ENCODE measurements around the gene NRBP1.

The NRBP1 gene

DNA sequence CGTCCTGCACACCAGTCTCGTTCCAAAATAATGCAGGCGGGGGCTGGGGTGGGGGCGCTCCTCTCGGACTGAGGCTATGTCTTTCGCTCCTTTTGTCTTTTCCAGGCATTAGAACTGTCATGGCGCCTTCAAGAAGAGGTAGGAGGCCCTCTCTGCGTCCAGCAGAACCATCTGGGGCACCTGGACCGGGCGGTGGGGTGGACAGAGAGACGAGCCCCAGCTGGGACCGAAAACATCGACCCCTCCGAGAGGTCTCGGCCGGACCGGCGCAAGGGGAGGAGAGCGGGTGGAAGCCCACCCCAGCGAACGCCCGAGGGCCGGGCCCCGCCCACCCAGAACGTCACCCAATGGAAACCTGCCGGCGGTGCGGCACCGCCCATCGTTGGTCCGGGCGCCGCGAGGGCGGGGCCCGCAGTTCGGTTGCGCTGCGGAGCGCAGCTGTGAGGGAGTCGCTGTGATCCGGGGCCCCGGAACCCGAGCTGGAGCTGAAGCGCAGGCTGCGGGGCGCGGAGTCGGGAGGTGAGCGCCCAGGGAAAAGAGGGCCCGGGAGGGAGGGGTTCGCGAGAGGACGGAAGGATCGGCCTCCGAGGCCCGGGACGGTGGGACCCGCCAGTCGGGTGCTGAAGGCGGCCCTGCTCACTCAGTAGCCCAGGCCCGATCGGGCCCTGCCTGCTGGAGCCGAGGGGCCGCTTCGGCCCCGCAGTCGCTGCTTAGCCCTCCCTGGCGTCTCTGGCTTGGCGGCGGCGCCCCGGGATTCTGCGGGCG is at the start of gene NRBP1:
TSS of gene NRBP1 (plus strand) at position 419 of the 765 bp plus-strand sequence. CDS start 4,643 bp downstream, outside the sequence.
- H3K27me3 ChIP-seq (ENCODE audit: control insufficient read depth, insufficient read depth, low read length): no peaks in the 10 kb centered on the region
- H3K4me1 ChIP-seq (ENCODE audit: control insufficient read depth, insufficient read depth, low read length): peaks cover 15% of the 10 kb centered on the region
- no peaks in the 10 kb centered on the region for H3K36me3 ChIP-seq (ENCODE audit: control insufficient read depth, insufficient read depth, low read length)
- H3K9ac ChIP-seq (ENCODE audit: low read length): peak within 1 kb of the TSS; percentile 90
- no peaks in the 10 kb centered on the region for H3K9me3 ChIP-seq (ENCODE audit: control insufficient read depth, low read length)
- H3K4me3 ChIP-seq (ENCODE audit: low read length): peak within 1 kb of the TSS; percentile 89

DNA sequence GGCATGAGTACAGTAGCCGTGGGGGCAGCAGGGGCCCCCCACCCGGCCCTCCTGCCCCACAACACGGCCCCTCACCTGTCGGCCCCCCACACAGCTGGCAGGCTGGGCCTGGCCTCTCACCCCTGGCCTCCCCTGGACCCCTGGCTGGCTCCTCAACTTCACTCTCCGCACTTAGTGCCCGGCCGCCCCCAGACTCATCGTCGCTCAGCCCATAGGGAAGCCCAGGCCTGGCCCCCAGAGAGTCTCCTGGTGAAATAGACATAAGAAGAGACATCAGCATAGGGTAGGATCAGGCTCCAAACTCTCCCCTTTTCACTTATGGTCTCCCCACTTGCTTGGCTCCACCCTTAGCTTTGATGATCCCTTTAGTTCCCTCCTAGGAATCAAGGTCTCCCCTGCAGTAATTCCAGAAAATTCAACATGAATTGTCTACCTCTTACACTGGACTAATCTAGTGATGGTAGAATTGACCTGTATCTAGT is 49.6 kb upstream of the NRBP1 start:
- Histone ChIP-seq H3K4me1 (ENCODE audit: control insufficient read depth, insufficient read depth, low read length) (peaks cover 28% of the 10 kb centered on the region), H3K9ac (ENCODE audit: low read length) (no peak overlapping the region), H3K4me3 (ENCODE audit: low read length) (no peak overlapping the region), H3K27me3 (ENCODE audit: control insufficient read depth, insufficient read depth, low read length) (no peaks in the 10 kb centered on the region), H3K9me3 (ENCODE audit: control insufficient read depth, low read length) (no peaks in the 10 kb centered on the region), H3K36me3 (ENCODE audit: control insufficient read depth, insufficient read depth, low read length) (peaks cover 30% of the 10 kb centered on the region)

DNA sequence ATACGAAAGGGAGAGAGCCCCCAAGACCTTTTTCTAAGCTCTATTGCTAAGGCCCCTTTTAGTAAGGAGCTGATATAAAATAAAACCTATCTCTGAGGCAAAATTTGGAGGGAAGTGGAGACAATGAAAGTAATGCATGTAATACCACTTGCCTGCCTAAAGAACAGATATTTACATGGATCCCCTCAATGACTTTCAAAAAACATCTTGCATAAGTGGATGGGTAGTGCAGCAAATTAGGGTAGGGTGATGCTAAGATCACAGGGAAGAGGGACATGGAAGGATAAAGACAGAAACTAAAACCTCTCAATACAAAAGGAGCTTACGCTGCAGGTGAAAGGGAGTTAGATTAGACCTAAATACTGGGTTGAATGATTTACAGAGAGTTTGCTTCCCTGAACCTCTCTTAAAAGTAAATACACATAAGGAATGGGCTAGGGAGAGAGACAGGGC is 49.0 kb upstream of the NRBP1 start:
- Histone ChIP-seq H3K9me3 (ENCODE audit: control insufficient read depth, low read length) (no peaks in the 10 kb centered on the region), H3K4me3 (ENCODE audit: low read length) (peak overlapping the region; percentile 95), H3K4me1 (ENCODE audit: control insufficient read depth, insufficient read depth, low read length) (peaks cover 28% of the 10 kb centered on the region), H3K27me3 (ENCODE audit: control insufficient read depth, insufficient read depth, low read length) (no peaks in the 10 kb centered on the region), H3K9ac (ENCODE audit: low read length) (peak overlapping the region; percentile 99), H3K36me3 (ENCODE audit: control insufficient read depth, insufficient read depth, low read length) (peaks cover 25% of the 10 kb centered on the region)

DNA sequence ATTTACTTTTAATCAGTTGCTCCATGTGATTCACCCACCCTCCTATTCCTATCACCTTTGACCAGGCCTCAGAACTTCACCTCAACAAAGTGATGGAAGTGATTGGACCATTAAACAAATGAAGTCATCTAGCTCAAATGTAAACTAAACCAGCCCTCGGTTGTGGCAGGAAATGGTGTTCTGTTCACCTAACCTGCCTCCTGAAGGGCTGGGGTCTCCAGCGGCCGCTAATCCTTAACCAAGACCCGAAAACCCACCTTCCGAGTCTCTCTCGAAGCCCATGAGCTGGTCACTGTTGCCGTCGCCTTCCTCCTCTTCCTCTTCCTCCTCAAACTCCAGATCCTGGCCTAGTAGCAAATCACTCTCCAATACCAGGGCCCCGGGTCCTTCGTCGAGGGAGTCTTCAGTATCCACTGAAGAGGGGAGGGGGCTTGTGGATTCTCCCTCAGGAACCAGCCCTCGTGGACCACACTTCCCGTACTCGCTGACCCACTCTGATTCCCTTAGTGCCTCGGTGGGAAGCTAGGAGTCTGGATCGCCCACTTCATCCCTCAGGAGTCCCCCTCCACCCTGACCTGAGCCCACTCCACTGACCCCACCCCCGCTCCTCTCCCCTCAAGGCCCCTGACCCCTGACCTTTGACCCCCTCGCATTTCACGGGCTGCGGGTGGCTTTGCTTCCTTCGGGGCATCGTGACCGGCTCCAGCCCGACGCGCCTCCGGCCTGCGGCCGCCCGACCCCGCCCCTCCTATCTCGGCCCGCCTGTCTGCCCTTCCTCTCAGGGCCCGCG is 48.4 kb upstream of the NRBP1 start:
- peak overlapping the region; percentile 95 for H3K4me3 ChIP-seq (ENCODE audit: low read length)
- H3K9ac ChIP-seq (ENCODE audit: low read length): peak overlapping the region; percentile 99
- peaks cover 20% of the 10 kb centered on the region for H3K36me3 ChIP-seq (ENCODE audit: control insufficient read depth, insufficient read depth, low read length)
- H3K9me3 ChIP-seq (ENCODE audit: control insufficient read depth, low read length): no peaks in the 10 kb centered on the region
- H3K27me3 ChIP-seq (ENCODE audit: control insufficient read depth, insufficient read depth, low read length): no peaks in the 10 kb centered on the region
- peaks cover 28% of the 10 kb centered on the region for H3K4me1 ChIP-seq (ENCODE audit: control insufficient read depth, insufficient read depth, low read length)

DNA sequence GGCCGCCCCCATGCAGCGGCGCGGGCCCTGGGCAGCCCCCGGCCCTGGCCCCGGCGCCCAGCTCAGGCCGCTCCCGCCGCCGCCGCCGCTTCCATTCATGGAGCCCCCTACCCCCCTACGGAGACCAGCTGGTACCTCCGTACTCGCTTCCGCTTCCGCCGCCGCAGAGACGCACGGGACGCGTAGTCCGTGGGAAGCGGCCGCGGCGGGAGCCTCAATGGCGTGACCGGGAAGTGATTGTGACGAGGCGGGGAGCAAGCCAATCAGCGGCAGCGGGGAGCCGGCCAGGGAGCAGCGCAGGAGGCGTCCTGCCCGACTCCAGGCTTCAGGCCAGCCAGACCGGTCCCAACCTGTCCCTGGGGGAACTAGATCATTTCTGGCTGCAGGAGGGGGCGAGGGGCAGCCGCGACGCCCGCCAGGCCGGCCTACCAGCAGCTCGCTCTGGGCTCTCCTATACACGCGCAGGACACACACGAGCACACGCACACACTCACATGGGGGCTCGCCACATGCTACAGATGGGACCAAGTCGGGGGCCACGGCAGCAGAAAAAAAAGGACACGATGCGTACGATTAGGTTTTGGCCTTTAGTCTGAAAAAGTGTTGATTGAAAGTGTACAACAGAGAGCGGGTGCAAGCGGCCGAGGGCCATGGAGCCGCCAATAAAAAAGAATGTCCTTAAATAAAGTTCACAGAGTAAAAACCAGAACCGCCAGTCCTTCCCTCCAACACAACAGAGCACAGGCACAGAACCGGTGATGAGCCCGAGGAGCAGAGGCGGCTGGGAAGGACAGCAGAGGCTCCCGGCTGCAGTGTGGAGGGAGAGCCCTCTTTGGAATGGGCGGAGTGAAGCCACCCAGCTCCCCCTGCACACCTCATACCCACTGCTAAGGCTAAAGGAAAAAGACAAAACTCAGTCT is 47.5 kb upstream of the NRBP1 start, which contains the start of gene ZNF513:
TSS of gene ZNF513 (minus strand) at position 109 of the 920 bp plus-strand sequence. CDS start 208 bp downstream, outside the sequence.
- H3K36me3 ChIP-seq (ENCODE audit: control insufficient read depth, insufficient read depth, low read length): peaks cover 17% of the 10 kb centered on the region
- no peaks in the 10 kb centered on the region for H3K27me3 ChIP-seq (ENCODE audit: control insufficient read depth, insufficient read depth, low read length)
- peak within 1 kb of the TSS; percentile 99 for H3K9ac ChIP-seq (ENCODE audit: low read length)
- no peaks in the 10 kb centered on the region for H3K9me3 ChIP-seq (ENCODE audit: control insufficient read depth, low read length)
- peaks cover 28% of the 10 kb centered on the region for H3K4me1 ChIP-seq (ENCODE audit: control insufficient read depth, insufficient read depth, low read length)
- H3K4me3 ChIP-seq (ENCODE audit: low read length): peak within 1 kb of the TSS; percentile 95

DNA sequence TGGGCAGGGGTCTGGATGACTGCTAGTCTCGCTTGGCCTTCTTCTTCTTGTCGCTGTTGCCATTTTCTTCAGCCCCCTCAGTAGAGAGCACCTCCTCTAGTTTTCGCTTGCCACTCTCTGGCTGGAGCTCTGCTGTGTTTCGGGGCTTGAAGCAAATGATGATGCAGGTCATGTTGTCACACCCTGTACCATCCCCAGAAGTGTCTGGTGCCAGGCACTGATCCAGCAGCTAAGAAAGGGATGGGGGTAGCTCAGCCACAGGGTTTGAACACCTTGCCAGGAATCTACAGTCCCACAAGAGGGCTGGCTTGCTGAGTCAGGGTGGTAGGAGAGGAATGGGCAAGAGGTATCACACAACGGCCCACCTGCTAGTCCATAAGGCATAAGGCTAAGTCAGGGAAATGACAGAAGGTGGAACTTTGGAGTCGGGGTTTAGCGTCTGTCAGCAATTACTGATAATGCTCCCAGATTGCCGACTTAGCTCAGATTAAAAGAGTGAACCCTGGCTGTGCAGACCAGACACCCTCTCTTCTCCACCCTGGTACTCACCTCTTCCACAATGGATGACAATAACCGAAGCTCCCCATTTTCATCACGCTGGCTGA is 46.8 kb upstream of the NRBP1 start:
- Histone ChIP-seq H3K9ac (ENCODE audit: low read length) (peak overlapping the region; percentile 69), H3K9me3 (ENCODE audit: control insufficient read depth, low read length) (no peaks in the 10 kb centered on the region), H3K36me3 (ENCODE audit: control insufficient read depth, insufficient read depth, low read length) (peaks cover 9% of the 10 kb centered on the region), H3K27me3 (ENCODE audit: control insufficient read depth, insufficient read depth, low read length) (no peaks in the 10 kb centered on the region), H3K4me3 (ENCODE audit: low read length) (no peak overlapping the region), H3K4me1 (ENCODE audit: control insufficient read depth, insufficient read depth, low read length) (peaks cover 27% of the 10 kb centered on the region)

DNA sequence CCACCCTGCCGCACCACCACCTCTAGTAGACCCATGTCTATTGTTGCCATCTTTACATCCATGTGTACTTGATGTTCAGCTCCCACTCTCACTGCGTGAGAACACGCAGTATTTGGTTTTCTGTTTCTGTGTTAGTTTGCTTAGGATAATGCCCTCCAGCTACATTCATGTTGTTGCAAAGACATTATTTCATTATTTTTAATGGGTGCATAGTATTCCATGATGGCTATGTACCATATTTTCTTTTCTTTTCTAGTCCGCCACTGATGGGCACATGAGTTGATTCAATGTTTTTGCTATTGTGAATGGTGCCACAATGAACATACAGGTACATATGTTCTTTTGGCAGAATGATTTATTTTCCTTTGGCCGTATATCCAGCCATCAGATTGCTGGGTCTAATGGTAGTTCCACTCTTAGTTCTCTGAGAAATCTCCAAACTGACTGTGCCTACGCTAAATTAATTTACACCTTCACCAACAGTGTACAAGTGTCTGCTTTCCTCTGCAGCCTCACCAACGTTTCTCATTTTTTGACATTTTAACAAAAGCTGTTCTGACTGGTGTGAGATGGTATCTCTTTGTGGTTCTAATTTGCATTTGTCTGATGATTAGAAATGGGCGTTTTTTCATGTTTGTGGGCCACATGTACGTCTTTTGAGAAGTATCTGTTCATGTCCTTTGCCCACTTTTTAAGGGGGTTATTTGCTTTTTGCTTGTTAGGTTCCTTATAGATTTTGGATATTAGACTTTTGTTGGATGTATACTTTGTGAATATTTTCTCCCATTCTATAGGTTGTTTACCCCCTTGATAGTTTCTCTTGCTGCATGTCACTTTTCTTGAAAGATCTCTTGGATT is 37.4 kb upstream of the NRBP1 start:
- Histone ChIP-seq H3K9me3 (ENCODE audit: control insufficient read depth, low read length) (no peaks in the 10 kb centered on the region), H3K9ac (ENCODE audit: low read length) (no peak overlapping the region), H3K36me3 (ENCODE audit: control insufficient read depth, insufficient read depth, low read length) (no peaks in the 10 kb centered on the region), H3K4me1 (ENCODE audit: control insufficient read depth, insufficient read depth, low read length) (no peaks in the 10 kb centered on the region), H3K4me3 (ENCODE audit: low read length) (no peak overlapping the region), H3K27me3 (ENCODE audit: control insufficient read depth, insufficient read depth, low read length) (no peaks in the 10 kb centered on the region)

DNA sequence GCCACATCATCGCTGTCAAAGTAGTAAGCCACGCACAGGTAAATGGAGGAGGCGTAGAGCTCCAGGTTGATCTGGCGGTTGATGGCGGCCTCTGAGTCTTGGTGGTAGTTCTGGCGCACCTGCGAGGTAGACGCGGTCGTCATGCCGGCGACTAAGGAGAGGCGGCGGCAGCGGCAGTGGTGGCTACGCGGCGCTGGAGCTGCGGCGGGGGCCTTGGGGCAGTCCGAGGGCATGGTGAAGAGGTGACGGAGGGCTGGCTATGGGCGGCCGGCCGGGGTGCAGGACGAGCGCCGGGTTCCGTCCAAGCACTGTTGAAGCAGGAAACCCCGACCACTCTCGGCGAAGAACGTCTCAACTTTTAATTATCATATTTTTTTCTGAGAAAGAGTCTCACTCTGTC is 35.2 kb upstream of the NRBP1 start:
- no peaks in the 10 kb centered on the region for H3K36me3 ChIP-seq (ENCODE audit: control insufficient read depth, insufficient read depth, low read length)
- no peaks in the 10 kb centered on the region for H3K4me1 ChIP-seq (ENCODE audit: control insufficient read depth, insufficient read depth, low read length)
- no peak overlapping the region for H3K4me3 ChIP-seq (ENCODE audit: low read length)
- H3K9me3 ChIP-seq (ENCODE audit: control insufficient read depth, low read length): no peaks in the 10 kb centered on the region
- H3K9ac ChIP-seq (ENCODE audit: low read length): no peak overlapping the region
- no peaks in the 10 kb centered on the region for H3K27me3 ChIP-seq (ENCODE audit: control insufficient read depth, insufficient read depth, low read length)

DNA sequence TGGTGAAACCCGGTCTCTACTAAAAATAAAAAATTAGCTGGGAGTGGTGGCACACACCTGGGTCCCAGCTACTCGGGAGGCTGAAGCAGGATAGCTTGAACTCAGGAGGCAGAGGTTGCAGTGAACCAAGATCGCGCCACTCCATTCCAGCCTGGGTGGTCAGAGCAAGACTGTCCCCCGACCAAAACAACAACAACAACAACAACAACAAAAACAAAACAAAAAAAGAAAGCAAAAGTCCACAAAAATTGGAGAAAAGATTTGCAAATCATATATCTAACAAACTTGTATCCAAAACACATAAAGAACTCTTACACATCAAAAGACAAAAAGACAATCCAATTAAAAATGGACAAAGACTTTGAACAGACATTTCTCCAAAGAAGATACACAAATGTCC is 29.5 kb upstream of the NRBP1 start:
- no peak overlapping the region for H3K9ac ChIP-seq (ENCODE audit: low read length)
- H3K4me3 ChIP-seq (ENCODE audit: low read length): no peak overlapping the region
- H3K4me1 ChIP-seq (ENCODE audit: control insufficient read depth, insufficient read depth, low read length): no peaks in the 10 kb centered on the region
- H3K9me3 ChIP-seq (ENCODE audit: control insufficient read depth, low read length): no peaks in the 10 kb centered on the region
- H3K27me3 ChIP-seq (ENCODE audit: control insufficient read depth, insufficient read depth, low read length): no peaks in the 10 kb centered on the region
- H3K36me3 ChIP-seq (ENCODE audit: control insufficient read depth, insufficient read depth, low read length): no peaks in the 10 kb centered on the region

DNA sequence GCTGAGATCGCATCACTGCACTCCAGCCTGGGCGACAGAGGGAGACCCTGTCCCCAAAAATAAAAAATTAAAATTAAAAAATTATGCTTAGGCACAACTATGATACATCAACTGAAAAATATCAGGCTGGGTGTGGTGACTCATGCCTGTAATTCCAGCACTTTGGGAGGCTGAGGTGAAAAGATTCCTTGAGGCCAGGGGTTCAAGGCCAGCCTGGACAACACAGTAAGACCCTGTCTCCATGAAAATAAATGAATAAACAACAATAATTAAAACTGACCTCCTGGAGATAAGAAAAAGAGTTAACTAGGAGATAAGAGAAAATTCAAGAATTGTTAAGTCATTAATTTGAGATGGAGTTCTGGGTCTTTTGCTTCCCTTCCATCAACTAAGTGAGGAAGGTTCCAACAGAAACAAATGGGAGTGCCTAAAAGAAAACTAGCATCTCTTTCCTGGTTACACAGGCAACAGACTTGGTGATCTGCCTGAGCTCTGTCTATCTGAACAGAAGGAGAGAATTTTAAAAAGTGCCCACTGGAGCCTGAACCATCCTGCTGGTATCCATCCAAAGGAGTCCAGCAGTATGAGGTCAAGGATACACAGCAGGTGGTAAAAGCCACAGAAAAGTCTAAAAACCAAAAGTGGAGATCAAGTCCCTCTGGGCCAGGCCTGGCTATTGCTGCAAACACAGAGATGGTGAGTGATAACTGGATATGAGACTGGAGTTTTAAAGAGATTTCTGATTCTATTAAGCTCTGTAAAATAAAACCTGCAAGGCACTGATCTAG is 27.9 kb upstream of the NRBP1 start:
- H3K27me3 ChIP-seq (ENCODE audit: control insufficient read depth, insufficient read depth, low read length): no peaks in the 10 kb centered on the region
- H3K4me1 ChIP-seq (ENCODE audit: control insufficient read depth, insufficient read depth, low read length): no peaks in the 10 kb centered on the region
- no peaks in the 10 kb centered on the region for H3K36me3 ChIP-seq (ENCODE audit: control insufficient read depth, insufficient read depth, low read length)
- no peaks in the 10 kb centered on the region for H3K9me3 ChIP-seq (ENCODE audit: control insufficient read depth, low read length)
- H3K4me3 ChIP-seq (ENCODE audit: low read length): no peak overlapping the region
- H3K9ac ChIP-seq (ENCODE audit: low read length): no peak overlapping the region
